GM12878 (cell line): Measurements from ENCODE around the gene PLB1. TPM values are rescaled to one million over a fixed set of nuclear protein-coding genes. Genes with fewer than 3 reads are reported as not detected.

Experiments
- ATAC-seq: fragments of 200-7000 bp; cut with Tn5 transposase; 3 replicates; pipeline ENCODE4 v1.9.1; 2020; ENCODE audit warnings: mild to moderate bottlenecking, moderate library complexity
- BruUV-seq: library from RNA; stranded (reverse); fragments of 400-500 nt; replicated peaks from 2 replicates; lab custom pipeline; 2021; lab: Mats Ljungman, UMichigan
- CTCF ChIA-PET: fragments of 300-600 bp; sonication (Branson Sonifier 250); formaldehyde crosslinking; extraction: SDS; loops from one replicate; lab custom pipeline; 2021; ENCODE audit warnings: inconsistent platforms; lab: Yijun Ruan, JAX
- POLR2A ChIA-PET: fragments of 350-600 bp; formaldehyde crosslinking; extraction: SDS; loops from one replicate; lab custom pipeline; 2021; ENCODE audit warnings: inconsistent platforms; lab: Charles Lee
- RAD21 ChIA-PET: fragments of 300-600 bp; sonication (Branson Sonifier 250); formaldehyde crosslinking; loops from one replicate; lab custom pipeline; 2023; ENCODE audit warnings: antibody characterized with exemption; ENCODE audit not compliant: unreplicated experiment; lab: Charles Lee
- SMC1A ChIA-PET: fragments of 300-600 bp; sonication (Branson Sonifier 250); formaldehyde crosslinking; loops from one replicate; lab custom pipeline; 2023; ENCODE audit not compliant: unreplicated experiment, uncharacterized antibody; lab: Charles Lee
- DNase-seq: peaks from one replicate; pipeline ENCODE4 v3.0.0-alpha.2; 2011; ENCODE audit warnings: low read depth, low spot score
- FAIRE-seq: peaks from 3 replicates; lab custom pipeline; 2011; peaks lifted over from hg19 to GRCh38; lab: Jason Lieb, UNC
- H2AFZ ChIP-seq: 2 replicates; pipeline ENCODE4 v1.6.0; 2011; ENCODE audit warnings: low read depth, low read length, control low read depth; ENCODE audit not compliant: control insufficient read depth
- H3K27ac ChIP-seq: 2 replicates; pipeline ENCODE4 v1.5.1; 2011; ENCODE audit warnings: control low read depth; ENCODE audit not compliant: control insufficient read depth, insufficient read depth
- H3K27me3 ChIP-seq, 2 experiments: replicated peaks in 1 of 2; 2 replicates each; pipeline versions ENCODE4 v1.6.0 to v1.6.1; 2011; ENCODE audit warnings: low read length in 1 of 2; ENCODE audit not compliant: control insufficient read depth in 2 of 2, insufficient read depth in 2 of 2
- H3K36me3 ChIP-seq, 2 experiments: 2 replicates each; pipeline ENCODE4 v1.5.1; 2011; ENCODE audit warnings: low read length in 1 of 2; ENCODE audit not compliant: control insufficient read depth in 2 of 2, insufficient read depth in 2 of 2
- H3K4me1 ChIP-seq: 2 replicates; pipeline ENCODE4 v1.6.1; 2011; ENCODE audit warnings: mild to moderate bottlenecking, low read length, moderate library complexity, mixed read lengths; ENCODE audit not compliant: control insufficient read depth, insufficient read depth
- H3K4me2 ChIP-seq: 2 replicates; pipeline ENCODE4 v1.6.0; 2011; ENCODE audit warnings: control low read depth; ENCODE audit not compliant: control insufficient read depth, insufficient read depth
- H3K4me3 ChIP-seq: fragments of 200-600 bp; sonication (generic); 2 replicates; pipeline ENCODE4 v1.5.1; 2016
- H3K79me2 ChIP-seq: 2 replicates; pipeline ENCODE4 v1.6.0; 2011; ENCODE audit warnings: low read length; ENCODE audit not compliant: control insufficient read depth, insufficient read depth
- H3K9ac ChIP-seq: 2 replicates; pipeline ENCODE4 v1.8.0; 2011; ENCODE audit warnings: low read length, control low read depth, mixed read lengths; ENCODE audit not compliant: control insufficient read depth, insufficient read depth
- H3K9me3 ChIP-seq: replicated peaks from 3 replicates; pipeline ENCODE4 v1.5.1; 2011; ENCODE audit warnings: mild to moderate bottlenecking, low read length; ENCODE audit not compliant: control insufficient read depth, insufficient read depth
- H4K20me1 ChIP-seq: 2 replicates; pipeline ENCODE4 v1.6.0; 2011; ENCODE audit not compliant: control insufficient read depth, insufficient read depth
- BACH1 ChIP-seq: fragments of 450-650 bp; IDR thresholded peaks from 2 replicates; pipeline ENCODE4 v1.6.1; 2017; ENCODE audit warnings: mild to moderate bottlenecking, borderline replicate concordance
- CHD4 ChIP-seq: fragments of 200-600 bp; sonication (generic); IDR thresholded peaks from 2 replicates; pipeline ENCODE4 v1.6.1; 2016; ENCODE audit warnings: mild to moderate bottlenecking
- ETV6 ChIP-seq, 2 experiments: fragments of 450-650 bp in 1 of 2; IDR thresholded peaks in 1 of 2; conservative IDR thresholded peaks in 1 of 2; 2 replicates each; pipeline ENCODE4 v1.6.1; 2014; ENCODE audit warnings: antibody characterized with exemption in 1 of 2, borderline replicate concordance in 1 of 2, low read depth in 1 of 2, mild to moderate bottlenecking in 1 of 2, moderate library complexity in 1 of 2
- GATAD2B ChIP-seq: fragments of 450-650 bp; conservative IDR thresholded peaks from 2 replicates; pipeline ENCODE4 v1.6.1; 2017; ENCODE audit warnings: low read depth, mild to moderate bottlenecking, moderate library complexity
- KDM1A ChIP-seq: fragments of 200-600 bp; sonication (generic); IDR thresholded peaks from 2 replicates; pipeline ENCODE4 v1.6.1; 2016; ENCODE audit warnings: borderline replicate concordance
- MXI1 ChIP-seq: fragments of 150-350 bp; IDR thresholded peaks from 2 replicates; pipeline ENCODE4 v1.6.1; 2011; ENCODE audit warnings: low read depth, mild to moderate bottlenecking, inconsistent platforms, low read length, improper control_type of control experiment
- NR2C1 ChIP-seq: fragments of 450-650 bp; IDR thresholded peaks from 2 replicates; pipeline ENCODE4 v1.6.1; 2017; ENCODE audit warnings: antibody characterized with exemption, mild to moderate bottlenecking, moderate library complexity
- NR2C2 ChIP-seq: IDR thresholded peaks from 2 replicates; pipeline ENCODE4 v1.6.1; 2011; ENCODE audit warnings: borderline replicate concordance, low read depth; ENCODE audit not compliant: control insufficient read depth, insufficient read length
- PML ChIP-seq: IDR thresholded peaks from 2 replicates; pipeline ENCODE4 v1.6.1; 2012; ENCODE audit warnings: low read length, inconsistent platforms
- RELA ChIP-seq: fragments of 450-650 bp; IDR thresholded peaks from 2 replicates; pipeline ENCODE4 v1.8.0; 2014; ENCODE audit warnings: borderline replicate concordance; ENCODE audit not compliant: partially characterized antibody
- SMAD1 ChIP-seq: fragments of 450-650 bp; IDR thresholded peaks from 2 replicates; pipeline ENCODE4 v1.6.1; 2018; ENCODE audit warnings: mild to moderate bottlenecking, low read depth; ENCODE audit not compliant: partially characterized antibody
- ZBTB40 ChIP-seq: fragments of 450-650 bp; IDR thresholded peaks from 2 replicates; pipeline ENCODE4 v1.6.1; 2016; ENCODE audit warnings: mild to moderate bottlenecking, moderate library complexity, borderline replicate concordance
- ZNF24 ChIP-seq: fragments of 450-650 bp; IDR thresholded peaks from 2 replicates; pipeline ENCODE4 v1.6.1; 2017; ENCODE audit warnings: antibody characterized with exemption, mild to moderate bottlenecking
- ZNF274 ChIP-seq: IDR thresholded peaks from one replicate; pipeline ENCODE4 v1.8.0; 2011; ENCODE audit not compliant: insufficient read length, insufficient read depth
- WGBS: methylation state at CpG from one replicate; pipeline ENCODE4 v1.1.6; 2016; ENCODE audit warnings: low lambda C conversion rate; ENCODE audit not compliant: insufficient replicate concordance, insufficient coverage; ENCODE audit errors: missing lambda C conversion rate; 5-methylcytosine and 5-hydroxymethylcytosine counted together
- in situ Hi-C: fragments of 300-500 bp; cut with MboI; formaldehyde crosslinking; loops from 9 replicates; pipeline ENCODE4 v1.14.3; 2018; ENCODE audit warnings: mixed read lengths
- intact Hi-C: fragments of 100-400 bp; cut with micrococcal nuclease; formaldehyde crosslinking; loops from one replicate; pipeline ENCODE4 v1.14.2; 2022; ENCODE audit not compliant: unreplicated experiment
- polyA plus RNA-seq, 11 experiments: library from polyadenylated mRNA; depleted of rRNA in 4 of 11; unstranded in 6 of 11; stranded (reverse) in 5 of 11; fragments of >200 nt; fragmentation: Nextera tagmentation in 4 of 11; fragmentation: Illumina TruSeq in 1 of 11; extraction: Ambion mirVana in 4 of 11; extraction: Trizol in 1 of 11; gene quantifications; 1 replicate in 1 of 11; 2 replicates in 10 of 11; pipeline versions ENCODE4 v1.2.1 to v1.2.3, GENCODE V29; 2011 to 2016; ENCODE audit warnings: inconsistent platforms in 2 of 11, missing spikeins in 2 of 11, low read depth in 1 of 11
- total RNA-seq, 4 experiments: library from RNA; depleted of rRNA in 3 of 4; stranded (reverse); fragments of >200 nt in 3 of 4; fragmentation: Illumina TruSeq in 1 of 4; extraction: Trizol in 1 of 4; gene quantifications; 2 replicates each; pipeline versions ENCODE4 v1.2.1 to v1.2.3, GENCODE V29; 2013 to 2021
- TF ChIP-seq, protein P1 (sequence below): fragments of 450-650 bp; IDR thresholded peaks from 2 replicates; pipeline ENCODE4 v1.6.1; 2017; ENCODE audit warnings: mild to moderate bottlenecking, moderate library complexity

PLB1 gene
- total and polyA plus RNA-seq, 10 of the 15 experiments (the other 5 are each of a cell fraction or from before 2014, with no cell fraction given) = 0.03 to 0.49 (median 0.28) TPM

DNA sequence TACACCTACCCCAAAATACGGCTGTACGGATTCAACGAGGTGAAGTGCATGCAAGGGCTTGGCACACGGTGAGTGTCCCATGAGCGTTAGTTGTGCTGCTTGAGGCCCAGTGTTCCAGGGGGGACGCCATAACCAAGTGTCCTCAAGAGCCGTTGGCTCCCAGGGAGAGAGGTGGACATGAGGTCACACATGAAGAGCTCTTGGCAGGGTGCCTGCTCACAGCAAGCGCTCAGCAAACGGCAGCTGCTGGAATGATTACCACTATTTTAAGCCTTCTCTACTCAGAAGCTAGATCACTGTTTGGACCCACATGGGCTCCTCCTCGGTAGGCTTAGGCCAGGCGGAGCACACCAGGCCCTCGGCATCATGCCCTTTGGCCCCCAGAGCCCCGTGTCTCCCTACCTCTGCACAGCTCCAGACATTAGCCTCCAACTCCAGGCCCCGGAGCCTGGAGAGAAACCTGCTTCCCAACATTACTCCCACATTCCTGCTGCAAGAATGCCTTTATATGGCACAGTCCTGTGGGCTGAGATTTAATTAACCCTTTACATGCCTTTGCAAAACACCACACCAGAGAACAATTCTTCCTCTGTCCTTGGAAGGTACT lies 187.3 kb downstream of the PLB1 start:
- POLR2A ChIA-PET = interaction anchor here (1.2 kb wide), 1 partner anchor 8 kb away, joined by 3 read pairs; no protein-coding TSS in a partner anchor
- TF ChIP-seq PML = no peak
- no peak for TF ChIP-seq KDM1A
- no peak for TF ChIP-seq RELA
- TF ChIP-seq CHD4 = no peak
- no peak for TF ChIP-seq BACH1
- TF ChIP-seq NR2C2 = no peak
- TF ChIP-seq, protein P1, sequence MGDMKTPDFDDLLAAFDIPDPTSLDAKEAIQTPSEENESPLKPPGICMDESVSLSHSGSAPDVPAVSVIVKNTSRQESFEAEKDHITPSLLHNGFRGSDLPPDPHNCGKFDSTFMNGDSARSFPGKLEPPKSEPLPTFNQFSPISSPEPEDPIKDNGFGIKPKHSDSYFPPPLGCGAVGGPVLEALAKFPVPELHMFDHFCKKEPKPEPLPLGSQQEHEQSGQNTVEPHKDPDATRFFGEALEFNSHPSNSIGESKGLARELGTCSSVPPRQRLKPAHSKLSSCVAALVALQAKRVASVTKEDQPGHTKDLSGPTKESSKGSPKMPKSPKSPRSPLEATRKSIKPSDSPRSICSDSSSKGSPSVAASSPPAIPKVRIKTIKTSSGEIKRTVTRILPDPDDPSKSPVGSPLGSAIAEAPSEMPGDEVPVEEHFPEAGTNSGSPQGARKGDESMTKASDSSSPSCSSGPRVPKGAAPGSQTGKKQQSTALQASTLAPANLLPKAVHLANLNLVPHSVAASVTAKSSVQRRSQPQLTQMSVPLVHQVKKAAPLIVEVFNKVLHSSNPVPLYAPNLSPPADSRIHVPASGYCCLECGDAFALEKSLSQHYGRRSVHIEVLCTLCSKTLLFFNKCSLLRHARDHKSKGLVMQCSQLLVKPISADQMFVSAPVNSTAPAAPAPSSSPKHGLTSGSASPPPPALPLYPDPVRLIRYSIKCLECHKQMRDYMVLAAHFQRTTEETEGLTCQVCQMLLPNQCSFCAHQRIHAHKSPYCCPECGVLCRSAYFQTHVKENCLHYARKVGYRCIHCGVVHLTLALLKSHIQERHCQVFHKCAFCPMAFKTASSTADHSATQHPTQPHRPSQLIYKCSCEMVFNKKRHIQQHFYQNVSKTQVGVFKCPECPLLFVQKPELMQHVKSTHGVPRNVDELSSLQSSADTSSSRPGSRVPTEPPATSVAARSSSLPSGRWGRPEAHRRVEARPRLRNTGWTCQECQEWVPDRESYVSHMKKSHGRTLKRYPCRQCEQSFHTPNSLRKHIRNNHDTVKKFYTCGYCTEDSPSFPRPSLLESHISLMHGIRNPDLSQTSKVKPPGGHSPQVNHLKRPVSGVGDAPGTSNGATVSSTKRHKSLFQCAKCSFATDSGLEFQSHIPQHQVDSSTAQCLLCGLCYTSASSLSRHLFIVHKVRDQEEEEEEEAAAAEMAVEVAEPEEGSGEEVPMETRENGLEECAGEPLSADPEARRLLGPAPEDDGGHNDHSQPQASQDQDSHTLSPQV = no peak
- no peak for TF ChIP-seq ETV6 (conservative IDR thresholded peaks at IDR 0.05 in 1 of 2, IDR thresholded peaks at IDR 0.05 in 1 of 2; ENCODE audit: borderline replicate concordance in 1 of 2, low read depth in 1 of 2)
- no peak for TF ChIP-seq SMAD1
- no peak for TF ChIP-seq ZNF274
- no peak for TF ChIP-seq MXI1
- no peak for TF ChIP-seq NR2C1
- TF ChIP-seq GATAD2B = no peak
- TF ChIP-seq ZBTB40 = no peak
- no peak for TF ChIP-seq ZNF24
- intact Hi-C loops (no loop called here), in situ Hi-C loops (no loop called here)
- ATAC-seq (no peak), FAIRE-seq (no peak), DNase-seq (no peak)
- no peak overlapping the region for H3K9ac ChIP-seq
- H4K20me1 ChIP-seq = no peaks in the 10 kb centered on the region
- no peaks in the 10 kb centered on the region for H3K36me3 ChIP-seq
- WGBS = 71% methylated on average over 14 of the region's 14 CpGs
- H2AFZ ChIP-seq = no peak overlapping the region
- no peak overlapping the region for H3K27ac ChIP-seq
- H3K79me2 ChIP-seq = no peaks in the 10 kb centered on the region
- no peaks in the 10 kb centered on the region; the same call in 2 of the 3 replicates for H3K9me3 ChIP-seq
- SMC1A ChIA-PET = interaction anchor here (0.5 to 0.7 kb wide), 2 partner anchors 13 to 57 kb away, joined by 3 to 4 read pairs; no protein-coding TSS in a partner anchor
- H3K4me2 ChIP-seq = no peak overlapping the region
- CTCF ChIA-PET = interaction anchor here (0.6 to 3.3 kb wide), 2 partner anchors 89 to 119 kb away, joined by 3 to 19 read pairs; no protein-coding TSS in a partner anchor
- RAD21 ChIA-PET = no interaction called here
- H3K27me3 ChIP-seq = no peaks in the 10 kb centered on the region
- no peak overlapping the region for H3K4me3 ChIP-seq
- BruUV-seq = no TSS peak
- peaks cover 15% of the 10 kb centered on the region for H3K4me1 ChIP-seq
